Measurements from ENCODE around the gene SPAG17.

Gene SPAG17

GRCh38 chr1:118118469-118118868 is 66.6 kb downstream of the SPAG17 start (continued):
- TF ChIP-seq ZBTB48 (tag by site-specific recombination; IDR thresholded peaks at IDR 0.05), result no peak

- TF ChIP-seq MEIS1 (CRISPR knock-in tag; IDR thresholded peaks at IDR 0.05; ENCODE audit: borderline replicate concordance) (no peak), ZFP37 (tag by site-specific recombination; IDR thresholded peaks at IDR 0.05) (no peak), ZNF513 (tag by site-specific recombination; IDR thresholded peaks at IDR 0.05) (no peak), KLF9 (tag by site-specific recombination; IDR thresholded peaks at IDR 0.05; ENCODE audit: low read depth) (no peak), ZNF549 (tag by site-specific recombination; IDR thresholded peaks at IDR 0.05) (no peak), ZNF132 (tag by site-specific recombination; IDR thresholded peaks at IDR 0.05; ENCODE audit: borderline replicate concordance) (no peak), ZNF777 (tag by site-specific recombination; IDR thresholded peaks at IDR 0.05; ENCODE audit: borderline replicate concordance) (no peak), ZSCAN18 (tag by site-specific recombination; IDR thresholded peaks at IDR 0.05) (no peak), HOXD13 (CRISPR knock-in tag; IDR thresholded peaks at IDR 0.05; ENCODE audit: borderline replicate concordance) (no peak), ZNF660 (tag by site-specific recombination; IDR thresholded peaks at IDR 0.05) (no peak), ZNF274 (IDR thresholded peaks at IDR 0.05; ENCODE audit: low read length) (no peak), ZNF274 (tag by site-specific recombination; IDR thresholded peaks at IDR 0.05; ENCODE audit: borderline replicate concordance) (no peak), ZBTB48 (tag by site-specific recombination; IDR thresholded peaks at IDR 0.05) (no peak), ZNF398 (tag by site-specific recombination; IDR thresholded peaks at IDR 0.05) (no peak), ZNF23 (tag by site-specific recombination; IDR thresholded peaks at IDR 0.05; ENCODE audit: borderline replicate concordance) (no peak), ZNF221 (tag by site-specific recombination; IDR thresholded peaks at IDR 0.05; ENCODE audit: borderline replicate concordance) (no peak), ZNF530 (tag by site-specific recombination; IDR thresholded peaks at IDR 0.05; ENCODE audit: low read depth) (no peak)
- H3K4me1 ChIP-seq (ENCODE audit: control insufficient read depth, insufficient read depth, low read length), result peaks cover 3% of the 10 kb centered on the region; the same call in 1 of the 2 replicates
- ChIA-PET CTCF (no interaction called here), POLR2A (no interaction called here)
- no peak overlapping the region for H3K27ac ChIP-seq (ENCODE audit: extremely low read depth, low read depth, low read length)
- H3K4me3 ChIP-seq (ENCODE audit: low read depth, low read length), result no peak overlapping the region
- H3K36me3 ChIP-seq (ENCODE audit: control insufficient read depth in 2 of 2, insufficient read depth in 1 of 2, low read length in 2 of 2), result no peaks in the 10 kb centered on the region
- H3K9me3 ChIP-seq (ENCODE audit: control insufficient read depth, insufficient read depth, low read depth, low read length), result no peaks in the 10 kb centered on the region
These were observed 67.5 kb downstream of the SPAG17 start for GRCh38 chr1:118117521-118117920.

- H3K9me3 ChIP-seq (ENCODE audit: control insufficient read depth, insufficient read depth, low read depth, low read length), result no peaks in the 10 kb centered on the region
- no peak overlapping the region for H3K27ac ChIP-seq (ENCODE audit: extremely low read depth, low read depth, low read length)
- H3K4me3 ChIP-seq (ENCODE audit: low read depth, low read length), result no peak overlapping the region
- H3K4me1 ChIP-seq (ENCODE audit: control insufficient read depth, insufficient read depth, low read length), result no peaks in the 10 kb centered on the region
- POLR2A ChIA-PET, result no interaction called here
- no peaks in the 10 kb centered on the region for H3K36me3 ChIP-seq (ENCODE audit: control insufficient read depth in 2 of 2, insufficient read depth in 1 of 2, low read length in 2 of 2)
- CTCF ChIA-PET, result no interaction called here
- no peak for TF ChIP-seq ZNF473 (tag by site-specific recombination; IDR thresholded peaks at IDR 0.05)
- no peak for TF ChIP-seq ZNF530 (tag by site-specific recombination; IDR thresholded peaks at IDR 0.05; ENCODE audit: low read depth)
- TF ChIP-seq PBX3 (CRISPR knock-in tag; IDR thresholded peaks at IDR 0.05), result no peak
- no peak for TF ChIP-seq ZFHX2 (tag by site-specific recombination; conservative IDR thresholded peaks at IDR 0.05)
- no peak for TF ChIP-seq ZBTB49 (tag by site-specific recombination; IDR thresholded peaks at IDR 0.05; ENCODE audit: low read depth)
- no peak for TF ChIP-seq PRDM4 (tag by site-specific recombination; IDR thresholded peaks at IDR 0.05)
- TF ChIP-seq ZNF121 (tag by site-specific recombination; IDR thresholded peaks at IDR 0.05), result no peak
- no peak for TF ChIP-seq ZNF521 (tag by site-specific recombination; IDR thresholded peaks at IDR 0.05)
These were observed 68.1 kb downstream of the SPAG17 start for GRCh38 chr1:118116909-118117308.
